ENCODE measurements around the gene PROSER2.

- TF ChIP-seq TEAD4 (IDR thresholded peaks at IDR 0.05) (no peak), RAD21 (IDR thresholded peaks at IDR 0.05; ENCODE audit: low read depth) (no peak), YY1 (IDR thresholded peaks at IDR 0.05; ENCODE audit: low read depth) (no peak), ZBTB7A (IDR thresholded peaks at IDR 0.05; ENCODE audit: low read depth) (no peak), EP300 (IDR thresholded peaks at IDR 0.05; ENCODE audit: borderline replicate concordance) (no peak), CEBPB (IDR thresholded peaks at IDR 0.05) (no peak), TAF1 (IDR thresholded peaks at IDR 0.05; ENCODE audit: low read depth) (no peak), USF1 (IDR thresholded peaks at IDR 0.05) (no peak)
- TF ChIP-seq, protein P1, sequence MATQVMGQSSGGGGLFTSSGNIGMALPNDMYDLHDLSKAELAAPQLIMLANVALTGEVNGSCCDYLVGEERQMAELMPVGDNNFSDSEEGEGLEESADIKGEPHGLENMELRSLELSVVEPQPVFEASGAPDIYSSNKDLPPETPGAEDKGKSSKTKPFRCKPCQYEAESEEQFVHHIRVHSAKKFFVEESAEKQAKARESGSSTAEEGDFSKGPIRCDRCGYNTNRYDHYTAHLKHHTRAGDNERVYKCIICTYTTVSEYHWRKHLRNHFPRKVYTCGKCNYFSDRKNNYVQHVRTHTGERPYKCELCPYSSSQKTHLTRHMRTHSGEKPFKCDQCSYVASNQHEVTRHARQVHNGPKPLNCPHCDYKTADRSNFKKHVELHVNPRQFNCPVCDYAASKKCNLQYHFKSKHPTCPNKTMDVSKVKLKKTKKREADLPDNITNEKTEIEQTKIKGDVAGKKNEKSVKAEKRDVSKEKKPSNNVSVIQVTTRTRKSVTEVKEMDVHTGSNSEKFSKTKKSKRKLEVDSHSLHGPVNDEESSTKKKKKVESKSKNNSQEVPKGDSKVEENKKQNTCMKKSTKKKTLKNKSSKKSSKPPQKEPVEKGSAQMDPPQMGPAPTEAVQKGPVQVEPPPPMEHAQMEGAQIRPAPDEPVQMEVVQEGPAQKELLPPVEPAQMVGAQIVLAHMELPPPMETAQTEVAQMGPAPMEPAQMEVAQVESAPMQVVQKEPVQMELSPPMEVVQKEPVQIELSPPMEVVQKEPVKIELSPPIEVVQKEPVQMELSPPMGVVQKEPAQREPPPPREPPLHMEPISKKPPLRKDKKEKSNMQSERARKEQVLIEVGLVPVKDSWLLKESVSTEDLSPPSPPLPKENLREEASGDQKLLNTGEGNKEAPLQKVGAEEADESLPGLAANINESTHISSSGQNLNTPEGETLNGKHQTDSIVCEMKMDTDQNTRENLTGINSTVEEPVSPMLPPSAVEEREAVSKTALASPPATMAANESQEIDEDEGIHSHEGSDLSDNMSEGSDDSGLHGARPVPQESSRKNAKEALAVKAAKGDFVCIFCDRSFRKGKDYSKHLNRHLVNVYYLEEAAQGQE (IDR thresholded peaks at IDR 0.05; ENCODE audit: low read depth): no peak
Measured at GRCh38 chr10:11870461-11870780, 47.3 kb downstream of the PROSER2 start.
